SU-DHL-6 (cell line): ENCODE data around the gene TRPC5OS.

Experiments
- H2AFZ ChIP-seq: fragments of 200-600 bp; sonication (generic); 2 replicates; pipeline ENCODE4 v1.6.1; 2014; ENCODE audit warnings: low read depth, mild to moderate bottlenecking, moderate library complexity, mixed read lengths, antibody characterized with exemption, low read length; ENCODE audit not compliant: severe bottlenecking
- H3F3A ChIP-seq: fragments of 200-600 bp; shearing (Covaris generic); 2 replicates; pipeline ENCODE4 v1.6.0; 2016; ENCODE audit warnings: antibody characterized with exemption, mild to moderate bottlenecking; ENCODE audit not compliant: insufficient read depth
- H3K27ac ChIP-seq: fragments of 200-600 bp; sonication (generic); 2 replicates; pipeline ENCODE4 v1.5.1; 2016; ENCODE audit warnings: low read depth, mild to moderate bottlenecking, low read length, moderate library complexity, mixed read lengths
- H3K27me3 ChIP-seq: fragments of 200-600 bp; sonication (generic), shearing (Covaris generic); 2 replicates; pipeline ENCODE4 v1.6.0; 2014; ENCODE audit warnings: mild to moderate bottlenecking, low read length
- H3K36me3 ChIP-seq: fragments of 200-600 bp; sonication (generic); 2 replicates; pipeline ENCODE4 v1.6.1; 2014; ENCODE audit warnings: mild to moderate bottlenecking, low read length, mixed read lengths
- H3K4me2 ChIP-seq: fragments of 300-600, 200-600 bp; shearing (Covaris generic), sonication (generic); 2 replicates; pipeline ENCODE4 v1.6.0; 2014; ENCODE audit warnings: low read length, low read depth, mild to moderate bottlenecking; ENCODE audit not compliant: poor library complexity, severe bottlenecking
- H3K4me3 ChIP-seq: fragments of 200-600 bp; sonication (generic); 2 replicates; pipeline ENCODE4 v1.5.1; 2014; ENCODE audit warnings: antibody characterized with exemption, low read length, mild to moderate bottlenecking, mixed read lengths; ENCODE audit not compliant: insufficient read depth, poor library complexity, severe bottlenecking
- H3K79me2 ChIP-seq: fragments of 200-600 bp; sonication (generic); 2 replicates; pipeline ENCODE4 v1.6.1; 2014; ENCODE audit warnings: mild to moderate bottlenecking, low read length, moderate library complexity; ENCODE audit not compliant: insufficient read depth
- H3K9ac ChIP-seq: fragments of 200-600 bp; sonication (generic); 2 replicates; pipeline ENCODE4 v1.7.0; 2014; ENCODE audit warnings: mild to moderate bottlenecking, low read length
- H3K9me2 ChIP-seq: fragments of 200-600 bp; sonication (generic); replicated peaks from 2 replicates; pipeline ENCODE4 v1.6.1; 2014; ENCODE audit warnings: low read length; ENCODE audit not compliant: insufficient read depth
- H3K9me3 ChIP-seq: fragments of 200-600 bp; sonication (generic); 2 replicates; pipeline ENCODE4 v1.6.1; 2014; ENCODE audit warnings: low read length, mixed read lengths; ENCODE audit not compliant: insufficient read depth
- H4K20me1 ChIP-seq: fragments of 200-600 bp; sonication (generic); 2 replicates; pipeline ENCODE4 v1.6.1; 2014; ENCODE audit warnings: low read depth, mild to moderate bottlenecking, antibody characterized with exemption, low read length, moderate library complexity, mixed read lengths
- EZH2phosphoT487 ChIP-seq: fragments of 200-600 bp; sonication (generic), shearing (Covaris generic); conservative IDR thresholded peaks from 2 replicates; pipeline ENCODE4 v1.6.1; 2018; ENCODE audit warnings: mild to moderate bottlenecking, antibody characterized with exemption, low read length, moderate library complexity, mixed read lengths
- TF ChIP-seq, protein P1 (sequence below): fragments of 200-600 bp; sonication (generic); IDR thresholded peaks from one replicate; pipeline ENCODE4 v1.5.1; 2017; ENCODE audit warnings: antibody characterized with exemption, mild to moderate bottlenecking, low read length, moderate library complexity; ENCODE audit not compliant: insufficient read depth, poor library complexity, severe bottlenecking

TRPC5OS gene

DNA sequence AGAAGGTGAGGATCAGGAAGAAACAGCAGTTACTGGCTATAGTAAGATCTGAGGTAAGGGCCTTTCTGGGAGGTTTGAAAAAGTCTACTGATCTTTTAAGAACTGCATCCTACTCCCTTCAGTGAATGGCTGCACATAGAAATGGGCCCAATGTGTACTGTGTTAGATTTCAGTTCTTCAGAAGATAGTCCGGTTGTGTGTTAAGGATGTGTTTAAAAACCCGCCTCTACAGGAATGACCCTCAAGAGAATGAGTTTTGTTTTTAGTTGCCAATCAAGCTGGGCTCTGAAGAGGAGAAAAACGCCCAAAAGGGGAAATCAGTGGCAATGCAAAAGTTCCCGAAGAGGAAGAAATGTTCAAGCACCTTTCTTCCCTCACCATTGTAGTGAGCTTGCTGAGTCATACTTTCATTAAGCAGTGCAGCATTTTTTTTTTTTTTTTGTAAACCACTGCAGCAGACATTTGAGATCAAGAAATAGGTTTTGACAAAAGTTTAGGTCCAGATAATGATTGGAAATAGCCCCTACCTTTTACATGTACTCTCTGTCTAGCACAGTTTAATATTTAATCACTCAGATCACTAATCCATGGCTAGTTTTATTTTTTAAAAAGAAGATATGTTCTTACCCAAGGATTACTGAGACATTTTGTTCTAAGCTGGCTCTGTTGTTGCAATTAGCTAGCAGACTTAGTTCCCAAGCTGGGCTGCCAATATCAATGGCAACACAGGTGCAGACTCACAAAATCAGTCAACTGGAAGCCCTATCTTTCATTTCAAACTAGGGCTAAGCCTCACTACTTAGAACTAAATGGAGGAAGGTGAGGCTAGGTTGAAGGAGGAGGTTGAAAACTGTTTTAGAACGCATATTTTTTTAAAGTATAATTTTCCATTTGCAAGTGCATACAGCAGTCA is 7.0 kb upstream of the TRPC5OS start:
- Histone ChIP-seq H3K9me3 (no peaks in the 10 kb centered on the region), H3K27me3 (no peaks in the 10 kb centered on the region), H3K79me2 (no peaks in the 10 kb centered on the region), H3K9ac (no peak overlapping the region), H3K27ac (no peak overlapping the region), H4K20me1 (no peaks in the 10 kb centered on the region), H2AFZ (no peak overlapping the region), H3K4me2 (no peak overlapping the region), H3K9me2 (no peaks in the 10 kb centered on the region), H3K36me3 (no peaks in the 10 kb centered on the region), H3F3A (no peaks in the 10 kb centered on the region), H3K4me3 (no peak overlapping the region)
- TF ChIP-seq, protein P1, sequence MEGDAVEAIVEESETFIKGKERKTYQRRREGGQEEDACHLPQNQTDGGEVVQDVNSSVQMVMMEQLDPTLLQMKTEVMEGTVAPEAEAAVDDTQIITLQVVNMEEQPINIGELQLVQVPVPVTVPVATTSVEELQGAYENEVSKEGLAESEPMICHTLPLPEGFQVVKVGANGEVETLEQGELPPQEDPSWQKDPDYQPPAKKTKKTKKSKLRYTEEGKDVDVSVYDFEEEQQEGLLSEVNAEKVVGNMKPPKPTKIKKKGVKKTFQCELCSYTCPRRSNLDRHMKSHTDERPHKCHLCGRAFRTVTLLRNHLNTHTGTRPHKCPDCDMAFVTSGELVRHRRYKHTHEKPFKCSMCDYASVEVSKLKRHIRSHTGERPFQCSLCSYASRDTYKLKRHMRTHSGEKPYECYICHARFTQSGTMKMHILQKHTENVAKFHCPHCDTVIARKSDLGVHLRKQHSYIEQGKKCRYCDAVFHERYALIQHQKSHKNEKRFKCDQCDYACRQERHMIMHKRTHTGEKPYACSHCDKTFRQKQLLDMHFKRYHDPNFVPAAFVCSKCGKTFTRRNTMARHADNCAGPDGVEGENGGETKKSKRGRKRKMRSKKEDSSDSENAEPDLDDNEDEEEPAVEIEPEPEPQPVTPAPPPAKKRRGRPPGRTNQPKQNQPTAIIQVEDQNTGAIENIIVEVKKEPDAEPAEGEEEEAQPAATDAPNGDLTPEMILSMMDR, result no peak
- TF ChIP-seq EZH2phosphoT487, result no peak

DNA sequence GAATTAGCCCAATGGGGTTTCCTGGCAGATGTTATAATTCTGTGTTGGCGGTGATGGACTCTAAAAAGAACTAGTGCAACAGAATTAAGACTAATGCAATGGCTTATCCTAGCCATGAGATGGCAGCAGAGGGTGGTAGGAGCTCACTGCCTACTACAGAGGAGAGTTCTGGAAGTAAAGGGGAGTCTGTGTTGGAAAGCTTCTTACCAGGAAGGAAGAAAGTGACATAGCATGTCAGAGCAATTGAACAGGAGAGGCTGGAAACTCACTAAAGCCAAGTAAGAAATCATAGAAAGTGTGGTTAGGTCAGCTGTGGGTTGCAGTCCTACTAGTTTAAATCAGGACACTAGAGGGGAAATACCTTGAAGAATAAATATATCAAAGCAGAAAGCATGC is 6.3 kb upstream of the TRPC5OS start:
- Histone ChIP-seq H3K4me2 (no peak overlapping the region), H4K20me1 (no peaks in the 10 kb centered on the region), H3K9me2 (no peaks in the 10 kb centered on the region), H3K79me2 (no peaks in the 10 kb centered on the region), H3K9ac (no peak overlapping the region), H3K4me3 (no peak overlapping the region), H3F3A (no peaks in the 10 kb centered on the region), H3K27me3 (no peaks in the 10 kb centered on the region), H3K27ac (no peak overlapping the region), H3K9me3 (no peaks in the 10 kb centered on the region), H3K36me3 (no peaks in the 10 kb centered on the region), H2AFZ (no peak overlapping the region)
- no peak for TF ChIP-seq EZH2phosphoT487
- TF ChIP-seq, protein P1, result peak; percentile 51

DNA sequence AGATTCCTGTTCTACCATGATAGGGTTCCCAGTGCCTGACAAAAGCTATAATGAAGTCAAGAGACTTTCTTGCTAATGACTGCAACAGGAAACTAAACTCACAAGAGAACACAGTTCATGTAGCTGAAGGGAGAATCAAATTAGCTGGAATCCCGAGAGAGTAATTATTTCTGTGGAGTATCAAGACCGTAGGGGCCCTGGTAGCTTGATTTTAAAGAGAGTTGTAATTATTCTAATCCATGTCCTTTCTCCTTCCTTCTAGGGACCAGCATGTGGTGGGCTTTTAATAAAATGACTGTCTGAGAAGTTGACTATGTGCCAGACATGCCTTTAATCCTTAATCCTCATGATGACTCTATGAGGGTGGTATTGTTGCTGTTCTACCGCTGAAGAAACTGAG is 1.7 kb upstream of the TRPC5OS start:
- Histone ChIP-seq H3K9ac (no peak overlapping the region), H3K9me2 (no peaks in the 10 kb centered on the region), H3K4me2 (no peak overlapping the region), H2AFZ (no peak overlapping the region), H3F3A (no peaks in the 10 kb centered on the region), H3K79me2 (no peaks in the 10 kb centered on the region), H3K9me3 (no peaks in the 10 kb centered on the region), H3K4me3 (no peak overlapping the region), H3K27ac (no peak overlapping the region), H3K27me3 (no peaks in the 10 kb centered on the region), H4K20me1 (no peaks in the 10 kb centered on the region), H3K36me3 (no peaks in the 10 kb centered on the region)
- TF ChIP-seq, protein P1, result no peak
- TF ChIP-seq EZH2phosphoT487, result no peak
